ENCODE results near the gene RABAC1. TPM values are rescaled to one million over a fixed set of nuclear protein-coding genes. Genes with fewer than 3 reads are reported as not detected.
"Not testable (repeated sequence)": the region's sequence is repeated elsewhere in the genome, so short reads cannot be mapped to it uniquely, and the experiment has no call there.

Gene RABAC1
- total RNA-seq, 1 experiment from 2014 or later: 231 TPM

DNA sequence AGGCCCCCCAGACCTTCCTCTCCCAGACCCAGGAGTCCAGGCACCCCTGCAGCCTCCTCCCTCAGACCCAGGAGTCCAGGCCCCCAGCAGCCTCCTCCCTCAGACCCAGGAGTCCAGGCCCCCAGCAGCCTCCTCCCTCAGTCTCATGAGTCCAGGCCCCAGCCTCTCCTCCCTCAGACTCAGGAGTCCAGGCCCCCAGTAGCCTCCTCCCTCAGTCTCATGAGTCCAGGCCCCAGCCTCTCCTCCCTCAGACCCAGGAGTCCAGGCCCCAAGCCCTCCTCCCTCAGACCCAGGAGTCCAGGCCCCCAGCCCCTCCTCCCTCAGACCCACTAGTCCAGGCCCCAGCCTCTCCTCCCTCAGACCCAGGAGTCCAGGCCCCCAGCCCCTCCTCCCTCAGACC is 19.9 kb downstream of the RABAC1 start:
- DNase-seq, H3K36me3 ChIP-seq: not testable (repeated sequence)
- H3K27me3 ChIP-seq: peaks cover 24% of the 10 kb centered on the region

DNA sequence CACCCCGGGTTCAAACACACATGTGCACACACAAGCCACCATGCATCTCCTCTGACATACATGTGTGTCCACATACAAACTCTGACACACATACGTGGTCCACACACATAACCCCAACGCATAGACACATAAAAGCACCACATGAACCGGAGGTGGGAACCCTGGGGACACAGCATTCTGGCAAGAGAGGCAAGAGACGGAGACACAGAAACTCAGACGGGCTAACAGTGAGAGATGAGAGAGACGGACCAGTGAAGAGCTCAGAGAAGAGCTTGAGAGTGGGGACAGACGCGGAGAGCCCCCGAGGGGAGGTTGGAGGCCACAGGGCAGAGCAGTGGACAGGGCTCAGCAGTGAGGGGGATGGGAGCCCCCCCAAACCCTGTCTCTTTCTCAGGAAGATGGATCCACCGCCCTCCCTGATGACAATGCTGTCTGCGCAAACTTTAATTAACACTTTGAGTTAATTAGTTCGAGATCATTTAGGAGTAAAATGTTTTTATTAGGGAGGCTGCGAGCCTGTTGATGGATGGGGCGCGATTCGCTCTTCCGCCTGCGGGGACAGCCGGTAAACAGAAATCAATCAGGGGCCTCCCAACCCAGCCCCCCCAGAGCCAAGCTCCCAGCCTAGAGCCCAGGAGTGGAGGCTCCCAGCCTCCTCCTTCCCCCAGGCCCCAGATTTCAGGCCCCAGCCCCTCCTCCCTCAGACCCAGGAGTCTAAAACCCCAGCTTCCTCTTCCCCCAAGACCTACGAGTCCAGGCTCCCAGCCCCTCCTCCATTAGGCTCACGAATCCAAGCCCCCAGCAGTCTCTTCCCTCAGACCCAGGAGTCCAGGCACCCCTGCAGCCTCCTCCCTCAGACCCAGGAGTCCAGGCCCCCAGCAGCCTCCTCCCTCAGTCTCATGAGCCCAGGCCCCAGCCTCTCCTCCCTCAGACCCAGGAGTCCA is 21.3 kb downstream of the RABAC1 start:
- Histone ChIP-seq H3K9me3 (no peaks in the 10 kb centered on the region), H3K27me3 (peaks cover 37% of the 10 kb centered on the region), H3K36me3 (no peaks in the 10 kb centered on the region), H3K4me3 (no peak overlapping the region)
- DNase-seq: no peak

More for the DNA sequence above, 19.9 kb downstream of the RABAC1 start:
- H3K9me3 ChIP-seq, H3K4me3 ChIP-seq: not testable (repeated sequence)

- no peaks in the 10 kb centered on the region for H3K36me3 ChIP-seq
- peaks cover 39% of the 10 kb centered on the region for H3K27me3 ChIP-seq
- no peak for DNase-seq
- no peaks in the 10 kb centered on the region for H3K9me3 ChIP-seq
- no peak overlapping the region for H3K4me3 ChIP-seq
Measured at GRCh38 chr19:41936961-41937360, 22.2 kb downstream of the RABAC1 start.

GRCh38 chr19:41936416-41936850 is 22.7 kb downstream of the RABAC1 start:
- Histone ChIP-seq H3K27me3 (peaks cover 42% of the 10 kb centered on the region), H3K4me3 (no peak overlapping the region), H3K9me3 (no peaks in the 10 kb centered on the region), H3K36me3 (no peaks in the 10 kb centered on the region)
- DNase-seq: no peak

DNA sequence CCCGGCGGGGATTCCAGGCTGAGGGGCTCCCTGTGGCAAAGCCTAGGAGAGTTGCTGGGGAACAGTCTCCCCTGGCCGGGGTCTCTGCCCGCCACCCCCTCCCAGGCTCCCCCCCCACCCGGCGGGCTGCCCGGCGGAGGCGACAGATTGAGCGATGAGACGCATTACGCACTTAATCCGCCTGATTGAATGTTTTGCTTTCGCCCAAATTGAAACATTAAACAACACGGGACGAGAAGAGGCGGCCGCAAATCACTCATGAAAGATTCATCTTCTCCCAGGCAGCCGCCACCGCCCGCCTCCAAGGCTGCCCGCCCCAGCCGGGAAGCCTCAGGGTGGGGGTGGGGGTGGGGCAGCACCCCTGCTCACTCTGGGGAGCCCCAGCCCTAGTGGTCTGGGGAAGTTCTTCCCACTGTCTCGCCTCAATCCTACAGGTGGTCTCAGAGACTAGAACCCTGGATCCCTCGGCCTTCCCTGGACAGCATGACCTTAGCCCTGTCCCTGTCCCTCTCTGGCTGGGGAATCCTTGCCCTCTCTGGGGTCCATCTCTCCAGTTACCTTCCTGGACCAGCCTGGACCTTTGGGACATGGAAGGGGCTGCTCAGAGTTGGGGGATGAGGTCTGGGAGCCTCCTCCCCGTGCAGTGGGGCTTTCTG is 23.2 kb downstream of the RABAC1 start:
- DNase-seq: no peak
- Histone ChIP-seq H3K36me3 (no peaks in the 10 kb centered on the region), H3K4me3 (no peak overlapping the region), H3K27me3 (peaks cover 47% of the 10 kb centered on the region), H3K9me3 (no peaks in the 10 kb centered on the region)

GRCh38 chr19:41934849-41935374 is 24.2 kb downstream of the RABAC1 start:
- H3K27me3 ChIP-seq: peaks cover 55% of the 10 kb centered on the region
- H3K9me3 ChIP-seq: no peaks in the 10 kb centered on the region
- no peaks in the 10 kb centered on the region for H3K36me3 ChIP-seq
- peak; percentile 64 for DNase-seq
- H3K4me3 ChIP-seq: no peak overlapping the region

- Histone ChIP-seq H3K9me3 (no peaks in the 10 kb centered on the region), H3K36me3 (no peaks in the 10 kb centered on the region), H3K27me3 (peaks cover 65% of the 10 kb centered on the region), H3K4me3 (no peak overlapping the region)
- DNase-seq: no peak
Measured at GRCh38 chr19:41933693-41934426, 25.3 kb downstream of the RABAC1 start.

- no peaks in the 10 kb centered on the region for H3K9me3 ChIP-seq
- peaks cover 68% of the 10 kb centered on the region for H3K27me3 ChIP-seq
- no peaks in the 10 kb centered on the region for H3K36me3 ChIP-seq
- no peak overlapping the region for H3K4me3 ChIP-seq
- no peak for DNase-seq
Measured at GRCh38 chr19:41932720-41933332, 26.3 kb downstream of the RABAC1 start.

- Histone ChIP-seq H3K36me3 (no peaks in the 10 kb centered on the region), H3K27me3 (peaks cover 70% of the 10 kb centered on the region), H3K4me3 (no peak overlapping the region), H3K9me3 (no peaks in the 10 kb centered on the region)
- no peak for DNase-seq
Measured at GRCh38 chr19:41932259-41932719, 26.8 kb downstream of the RABAC1 start.

- DNase-seq: peak; percentile 30
- H3K4me3 ChIP-seq: no peak overlapping the region
- H3K9me3 ChIP-seq: no peaks in the 10 kb centered on the region
- H3K36me3 ChIP-seq: no peaks in the 10 kb centered on the region
- H3K27me3 ChIP-seq: peaks cover 71% of the 10 kb centered on the region
Measured at GRCh38 chr19:41930926-41931592, 28.1 kb downstream of the RABAC1 start.

DNA sequence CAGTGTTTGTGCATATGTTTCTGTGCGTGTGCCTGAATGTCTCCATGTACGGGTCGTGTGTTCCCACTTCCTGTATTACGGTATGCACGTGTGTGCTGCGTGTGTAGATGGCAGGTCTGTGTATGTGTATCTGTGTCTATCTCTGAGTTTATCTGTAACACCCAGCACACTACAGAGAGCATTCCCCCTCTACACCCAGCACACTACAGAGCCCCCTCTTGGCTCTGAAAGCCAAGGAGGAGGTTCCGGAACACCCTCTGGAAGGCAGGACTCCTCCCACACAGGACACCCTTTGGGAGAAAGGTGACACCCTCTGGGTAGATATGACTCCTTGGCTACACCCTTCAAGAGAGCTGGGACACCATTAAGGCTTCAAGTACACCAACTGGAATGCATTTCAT is 28.8 kb downstream of the RABAC1 start:
- no peak for DNase-seq
- no peak overlapping the region for H3K4me3 ChIP-seq
- no peaks in the 10 kb centered on the region for H3K9me3 ChIP-seq
- H3K27me3 ChIP-seq: peaks cover 69% of the 10 kb centered on the region
- no peaks in the 10 kb centered on the region for H3K36me3 ChIP-seq

DNA sequence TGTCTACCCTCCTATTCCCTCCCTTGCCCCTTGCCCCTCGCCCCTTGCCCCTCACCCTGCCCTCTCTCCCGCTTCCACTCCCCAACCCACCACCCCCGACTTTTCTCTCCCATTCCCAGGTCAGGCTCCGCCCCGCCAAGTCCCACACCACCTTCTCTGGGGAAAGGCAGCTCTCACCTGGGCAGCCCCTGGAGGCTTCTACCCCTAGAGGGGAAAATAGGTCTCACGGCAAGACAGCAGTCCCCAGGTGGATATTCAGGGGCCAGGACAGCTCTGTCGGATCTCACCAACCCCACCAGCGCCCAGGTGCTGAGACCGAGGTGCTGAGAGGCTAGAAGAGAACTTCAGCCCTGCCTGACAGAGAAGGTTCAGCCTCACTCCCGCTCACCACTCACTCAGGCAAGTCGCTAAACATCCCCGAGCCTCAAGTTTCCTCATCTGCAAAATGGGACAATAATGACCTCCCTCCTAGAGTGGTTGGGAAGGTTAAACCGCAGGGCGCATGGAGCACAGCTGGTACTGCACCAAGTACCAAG is 29.5 kb downstream of the RABAC1 start:
- H3K4me3 ChIP-seq: no peak overlapping the region
- no peaks in the 10 kb centered on the region for H3K9me3 ChIP-seq
- H3K27me3 ChIP-seq: peaks cover 68% of the 10 kb centered on the region
- no peaks in the 10 kb centered on the region for H3K36me3 ChIP-seq
- DNase-seq: no peak

DNA sequence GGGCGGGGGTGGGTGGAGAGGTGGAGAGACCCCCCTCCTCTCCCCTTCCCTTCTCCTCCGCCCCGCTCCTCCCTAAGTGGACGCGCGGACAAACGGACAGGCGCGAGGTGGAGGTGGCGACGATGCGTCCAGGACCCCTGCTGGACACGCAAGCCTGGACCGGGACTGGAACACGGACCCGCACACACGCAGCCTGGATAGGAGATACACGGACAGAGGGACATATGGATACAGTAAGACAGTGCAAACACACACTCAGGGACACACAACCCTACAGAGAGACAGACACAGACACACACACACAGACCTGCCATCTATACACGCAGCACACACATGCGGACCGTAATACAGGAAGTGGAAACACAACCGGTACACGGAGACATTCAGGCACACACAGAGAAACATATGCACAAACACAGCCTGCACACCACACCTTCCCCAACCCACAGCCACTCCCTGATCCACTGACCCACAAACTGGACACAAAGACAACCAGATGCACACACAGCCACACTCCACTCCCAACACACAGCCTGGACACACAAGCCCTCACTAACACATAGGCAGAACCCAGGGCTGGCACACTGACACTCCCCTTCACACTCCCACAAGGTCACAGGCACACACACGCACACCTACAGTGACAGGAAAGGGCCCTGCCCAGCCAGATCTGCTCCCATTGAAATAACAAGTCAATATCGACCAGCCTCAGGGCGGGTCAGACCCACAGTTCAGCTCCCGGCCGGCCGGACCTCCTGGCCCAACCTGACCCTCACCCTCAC is 30.2 kb downstream of the RABAC1 start:
- Histone ChIP-seq H3K4me3 (no peak overlapping the region), H3K27me3 (peaks cover 69% of the 10 kb centered on the region), H3K36me3 (no peaks in the 10 kb centered on the region), H3K9me3 (no peaks in the 10 kb centered on the region)
- no peak for DNase-seq

GRCh38 chr19:41928221-41928683 is 30.9 kb downstream of the RABAC1 start, which contains the start of gene ERFL:
Gene ERFL, minus strand, starts transcription at chr19:41928449. Its CDS starts 15,530 bp downstream, at chr19:41912919.
- Histone ChIP-seq H3K36me3 (no peaks in the 10 kb centered on the region), H3K4me3 (no peak within 1 kb of the TSS; the same call in 1 of the 2 replicates), H3K9me3 (no peaks in the 10 kb centered on the region), H3K27me3 (peaks cover 65% of the 10 kb centered on the region)
- peak; percentile 31 for DNase-seq
